Endothelial cell of coronary artery (primary cell): ENCODE results near the gene SEMA3A. TPM values are rescaled to one million over a fixed set of nuclear protein-coding genes. Genes with fewer than 3 reads are reported as not detected.

Source experiments
- total RNA-seq: library from RNA; depleted of rRNA; stranded (reverse); fragments of >200 nt; gene quantifications from 2 replicates; pipeline ENCODE4 v1.2.3, GENCODE V29; 2014

The SEMA3A gene
- 2.4 and 47.7 TPM in 2 replicates for total RNA-seq

GRCh38 chr7:84194484-84195271, at the start of gene SEMA3A:
Gene SEMA3A, minus strand, starts transcription at chr7:84194789. Its CDS starts 203 bp downstream, at chr7:84194586.

